GM19455 (cell line): Measurements from ENCODE around the gene ZNF143.
A peak's percentile ranks its signal among the peaks of the same experiment; 100 is the strongest.
"Not testable (repeated sequence)": the region's sequence is repeated elsewhere in the genome, so short reads cannot be mapped to it uniquely, and the experiment has no call there.

Source experiments
- ATAC-seq: cut with Tn5 transposase; IDR thresholded peaks from one replicate; pipeline ENCODE4 v1.9.1; 2021; ENCODE audit not compliant: unreplicated experiment

The ZNF143 gene

DNA sequence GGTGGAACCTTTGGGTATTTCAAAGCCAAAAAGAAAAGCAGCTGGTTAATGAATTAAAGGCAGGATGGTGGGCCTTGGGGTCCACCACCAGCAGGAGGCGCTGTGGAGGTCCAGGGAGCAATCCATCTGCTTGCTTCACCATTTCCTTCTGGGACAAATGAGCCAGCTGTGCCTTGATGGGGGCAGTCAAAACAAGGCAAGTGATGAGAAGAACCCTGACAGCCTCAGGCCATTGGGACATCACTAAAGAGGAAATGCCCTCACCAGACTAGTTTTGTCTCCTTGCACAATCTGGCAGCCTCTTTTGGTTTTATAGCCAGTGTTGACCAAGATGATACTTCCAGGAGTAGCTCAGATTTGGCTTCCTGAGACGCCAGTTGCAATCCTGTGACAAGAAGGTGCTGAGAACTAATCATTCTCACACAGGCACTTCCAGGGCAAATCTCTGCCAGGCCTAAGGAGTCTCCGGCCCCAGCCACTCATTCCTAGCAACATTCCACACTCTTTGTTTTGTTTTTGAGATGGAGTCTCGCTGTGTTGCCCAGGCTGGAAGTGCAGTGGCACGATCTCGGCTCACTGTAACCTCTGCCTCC is 74.5 kb downstream of the ZNF143 start:
- no peak for ATAC-seq

DNA sequence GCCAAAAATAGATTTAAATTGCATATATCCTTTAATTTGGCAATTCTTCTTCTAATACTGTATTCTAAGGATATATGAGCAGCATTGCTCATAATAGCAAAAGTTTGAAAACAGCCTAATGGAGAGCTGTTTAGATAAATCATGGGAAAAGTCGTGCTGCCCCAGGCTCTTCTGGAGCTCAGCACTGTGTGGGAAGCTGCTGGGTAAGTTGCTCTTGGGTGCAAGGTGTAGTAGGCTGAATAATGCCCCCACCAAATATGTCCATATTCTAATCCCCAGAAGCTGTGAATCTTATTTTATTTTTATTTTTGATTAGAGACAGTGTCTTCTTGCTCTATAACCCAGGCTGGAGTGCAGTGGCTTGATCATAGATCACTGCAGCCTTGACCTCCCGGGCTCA is 77.7 kb downstream of the ZNF143 start:
- no peak for ATAC-seq

GRCh38 chr11:9549216-9549615 is 88.4 kb downstream of the ZNF143 start:
- ATAC-seq: not testable (repeated sequence)

DNA sequence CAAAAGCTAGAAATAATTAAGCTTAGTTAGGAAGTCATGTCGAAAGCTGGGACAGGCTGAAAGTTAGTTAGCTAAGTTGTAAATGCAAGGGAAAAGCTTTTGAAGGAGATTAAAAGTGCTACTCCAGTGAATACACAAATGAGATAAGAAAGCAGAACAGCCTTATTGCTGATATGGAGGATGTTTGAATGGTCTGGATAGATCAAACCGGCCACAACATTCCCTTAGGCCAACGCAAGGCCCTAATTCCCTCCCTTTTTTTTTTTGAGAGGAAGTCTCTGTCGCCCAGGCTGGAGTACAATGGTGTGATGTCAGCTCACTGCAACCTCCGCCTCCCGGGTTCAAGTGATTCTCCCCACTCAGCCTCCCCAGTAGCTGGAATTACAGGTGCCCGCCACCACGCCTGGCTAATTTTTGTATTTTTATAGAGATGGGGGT is 89.4 kb downstream of the ZNF143 start:
- no peak for ATAC-seq

DNA sequence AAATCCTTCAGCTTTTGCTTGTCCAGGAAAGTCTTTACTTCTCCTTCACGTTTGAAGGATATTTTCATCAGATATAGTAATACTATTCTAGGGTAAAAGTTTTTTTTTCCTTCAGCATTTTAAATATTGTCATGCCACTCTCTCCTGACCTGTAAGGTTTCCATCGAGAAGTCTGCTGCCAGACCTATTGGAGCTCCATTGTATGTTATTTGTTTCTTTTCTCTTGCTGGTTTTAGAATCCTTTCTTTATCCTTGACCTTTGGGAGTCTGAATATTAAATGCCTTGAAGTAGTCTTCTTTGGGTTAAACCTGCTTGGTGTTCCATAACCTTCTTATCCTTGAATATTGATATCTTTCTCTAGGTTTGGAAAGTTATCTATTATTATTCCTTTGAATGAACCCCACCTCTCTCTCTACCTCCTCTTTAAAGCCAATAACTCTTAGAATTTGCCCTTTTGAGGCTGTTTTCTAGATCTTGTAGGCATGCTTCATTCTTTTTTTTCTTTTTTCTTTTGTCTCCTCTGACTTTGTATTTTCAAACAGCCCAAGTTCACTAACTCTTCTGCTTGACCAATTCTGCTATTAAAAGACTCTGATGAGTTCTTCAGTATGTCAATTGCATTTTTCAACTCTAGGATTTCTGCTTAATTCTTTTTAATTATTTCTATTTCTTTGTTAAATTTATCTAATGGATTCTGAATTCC is 100.6 kb downstream of the ZNF143 start:
- ATAC-seq: no peak

GRCh38 chr11:9562716-9563115 is 101.9 kb downstream of the ZNF143 start:
- ATAC-seq: no peak

DNA sequence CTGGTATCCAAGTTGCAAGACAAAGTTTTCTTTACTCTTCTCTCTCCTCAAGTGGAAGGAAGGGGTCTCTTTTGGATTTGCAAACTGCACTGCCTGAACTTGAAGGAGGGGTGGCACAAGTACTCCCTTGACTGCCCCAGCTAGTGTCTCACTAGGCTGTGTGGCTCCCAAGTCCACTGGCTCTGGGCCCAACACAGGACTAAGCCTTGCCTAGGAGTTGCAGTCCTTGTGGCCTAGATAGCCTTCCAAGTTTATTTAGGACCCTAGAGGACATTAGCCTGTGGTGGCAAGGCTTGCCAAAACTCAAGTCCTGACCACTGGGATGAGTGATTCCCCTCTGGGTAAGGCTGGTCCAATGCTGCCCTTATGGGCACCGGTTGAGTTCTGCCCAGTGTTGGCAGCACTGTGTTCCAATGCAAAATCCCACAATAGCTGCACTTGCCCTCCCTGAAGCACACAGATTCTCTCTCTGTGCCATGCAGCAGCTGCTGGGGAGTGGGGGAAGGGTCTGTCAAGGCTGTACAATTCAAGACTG is 102.5 kb downstream of the ZNF143 start:
- ATAC-seq: no peak

GRCh38 chr11:9565822-9566560 is 105.2 kb downstream of the ZNF143 start:
- peak; percentile 85 for ATAC-seq

DNA sequence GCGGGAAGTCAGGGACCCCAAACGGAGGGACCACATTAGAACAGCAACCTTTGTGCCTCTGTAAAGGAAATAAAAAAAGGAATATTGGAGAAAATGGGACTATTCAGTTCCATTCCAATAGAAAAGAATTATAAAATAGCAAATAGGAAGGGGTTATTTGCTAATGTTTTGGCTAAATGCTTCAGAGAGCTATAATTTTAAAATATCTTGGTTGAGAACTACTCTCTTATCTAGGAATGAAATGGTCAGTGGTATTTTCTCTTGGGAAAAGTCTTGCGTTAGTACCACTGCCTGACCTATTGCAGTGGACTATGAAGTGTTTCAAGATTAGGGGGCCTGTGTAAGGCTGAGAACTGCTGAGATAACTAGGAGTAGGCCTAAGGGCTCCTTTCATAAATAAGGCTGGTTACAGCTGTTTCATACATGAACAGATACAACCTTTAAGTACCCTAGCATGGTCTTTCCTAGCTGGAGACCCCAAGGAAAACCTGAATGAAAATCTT is 105.8 kb downstream of the ZNF143 start:
- ATAC-seq: no peak

DNA sequence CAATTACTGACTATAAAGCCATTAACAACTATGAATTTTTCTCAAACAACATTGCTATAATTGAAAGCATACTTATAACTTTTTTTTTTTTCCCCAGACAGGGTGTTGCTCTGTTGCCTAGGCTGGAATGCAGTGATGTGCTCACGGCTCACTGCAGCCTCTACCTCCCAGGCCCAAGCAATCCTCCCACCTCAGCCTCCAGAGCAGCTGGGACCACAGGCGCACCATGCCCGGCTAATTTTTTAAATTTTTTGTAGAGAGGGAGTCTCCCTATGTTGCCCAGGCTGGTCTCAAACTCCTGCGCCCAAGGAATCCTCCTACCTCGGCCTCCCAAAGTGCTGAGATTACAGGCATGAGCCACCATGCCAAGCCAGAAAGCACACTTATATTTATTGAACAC is 106.6 kb downstream of the ZNF143 start:
- ATAC-seq: no peak

GRCh38 chr11:9568161-9568853 is 107.5 kb downstream of the ZNF143 start:
- ATAC-seq: no peak

DNA sequence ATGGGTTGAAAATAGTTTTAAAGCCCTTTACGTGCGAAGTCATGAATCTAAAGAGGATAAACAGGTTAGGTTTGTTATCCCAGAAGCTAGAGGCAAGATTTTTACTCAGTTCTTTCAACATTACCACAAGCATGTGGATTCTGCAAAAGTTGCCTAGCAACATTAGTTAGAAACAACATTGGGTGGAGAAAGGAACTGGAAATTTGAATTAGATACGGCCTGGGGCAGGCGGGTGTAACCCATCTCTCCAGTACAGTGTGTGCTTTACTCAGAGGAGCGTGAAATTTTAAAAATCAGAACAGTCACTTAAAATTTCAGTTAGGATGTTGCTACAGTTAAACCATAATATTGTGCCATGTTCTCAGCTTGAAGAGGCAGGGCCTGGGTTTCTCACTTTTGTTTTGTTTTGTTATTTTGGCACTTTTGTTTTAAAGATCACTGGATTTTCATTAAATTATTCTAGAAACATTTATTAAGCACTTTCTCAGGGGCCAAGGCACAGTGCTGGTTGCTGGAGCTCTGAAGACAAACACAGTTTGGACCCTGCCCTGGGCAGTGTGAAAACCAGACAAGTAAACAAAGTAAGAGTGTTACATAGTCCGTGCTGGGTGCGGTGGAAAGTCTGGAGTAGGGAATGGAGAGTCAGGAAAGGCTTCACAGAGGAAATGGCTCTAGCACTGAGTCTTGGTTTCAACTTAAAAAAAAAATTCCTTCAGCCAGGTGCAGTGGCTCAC is 108.2 kb downstream of the ZNF143 start:
- ATAC-seq: no peak

DNA sequence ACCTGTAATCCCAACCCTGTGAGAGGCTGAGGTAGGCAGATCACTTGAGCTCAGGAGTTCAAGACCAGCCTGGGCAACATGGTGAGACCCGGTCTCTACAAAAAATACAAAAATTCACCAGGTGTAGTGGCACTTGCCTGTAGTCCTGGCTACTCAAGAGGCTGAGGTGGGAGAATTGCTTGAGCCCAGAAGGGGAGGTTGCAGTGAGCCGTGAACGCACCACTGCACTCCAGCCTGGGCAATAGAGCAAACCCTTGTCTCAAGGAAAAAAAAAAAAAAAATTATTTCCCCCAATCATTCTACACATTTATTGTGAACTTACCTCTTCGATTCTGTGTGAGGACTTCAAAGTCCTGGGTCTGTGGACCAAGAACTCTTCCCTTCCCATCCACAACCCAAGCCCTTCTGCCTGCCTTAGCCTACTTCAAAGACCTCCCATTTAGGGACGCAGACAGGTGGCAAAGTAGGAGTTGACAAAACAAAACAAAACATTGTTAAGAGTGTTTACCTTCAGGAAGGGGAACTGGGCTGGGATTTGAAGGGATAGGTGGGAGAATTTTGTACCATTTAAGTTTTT is 108.9 kb downstream of the ZNF143 start:
- no peak for ATAC-seq

DNA sequence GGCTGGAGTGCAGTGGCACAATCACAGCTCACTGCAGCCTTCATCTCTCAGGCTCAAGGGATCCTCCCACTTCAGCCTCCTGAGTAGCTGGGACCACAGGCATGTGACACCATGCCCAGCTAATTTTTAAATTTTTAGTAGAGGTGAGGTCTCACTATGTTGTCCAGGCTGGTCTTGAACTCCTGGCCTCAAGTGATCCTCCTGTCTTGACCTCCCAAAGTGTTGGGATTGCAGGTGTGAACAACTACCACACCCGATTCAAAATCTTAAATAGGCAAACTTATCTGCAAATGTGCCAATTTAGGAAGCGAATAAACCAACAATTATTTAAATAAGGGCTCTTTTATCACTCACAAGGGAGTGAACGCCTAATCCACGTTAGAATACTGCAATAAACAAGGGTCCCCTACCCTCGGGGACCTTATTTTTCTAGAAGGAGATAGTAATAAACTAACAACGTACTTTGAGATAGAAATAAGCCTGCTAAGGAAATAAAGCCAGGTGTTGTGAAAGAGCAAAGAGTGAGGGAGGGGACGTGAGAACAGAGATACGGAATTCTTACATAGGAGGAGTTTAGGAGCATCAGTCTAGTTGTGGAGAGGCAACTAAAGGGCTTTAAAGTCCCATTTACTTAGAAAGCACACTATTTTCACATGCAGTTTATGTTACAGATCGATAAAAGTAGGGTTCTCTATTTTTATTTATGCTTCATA is 109.7 kb downstream of the ZNF143 start:
- no peak for ATAC-seq

DNA sequence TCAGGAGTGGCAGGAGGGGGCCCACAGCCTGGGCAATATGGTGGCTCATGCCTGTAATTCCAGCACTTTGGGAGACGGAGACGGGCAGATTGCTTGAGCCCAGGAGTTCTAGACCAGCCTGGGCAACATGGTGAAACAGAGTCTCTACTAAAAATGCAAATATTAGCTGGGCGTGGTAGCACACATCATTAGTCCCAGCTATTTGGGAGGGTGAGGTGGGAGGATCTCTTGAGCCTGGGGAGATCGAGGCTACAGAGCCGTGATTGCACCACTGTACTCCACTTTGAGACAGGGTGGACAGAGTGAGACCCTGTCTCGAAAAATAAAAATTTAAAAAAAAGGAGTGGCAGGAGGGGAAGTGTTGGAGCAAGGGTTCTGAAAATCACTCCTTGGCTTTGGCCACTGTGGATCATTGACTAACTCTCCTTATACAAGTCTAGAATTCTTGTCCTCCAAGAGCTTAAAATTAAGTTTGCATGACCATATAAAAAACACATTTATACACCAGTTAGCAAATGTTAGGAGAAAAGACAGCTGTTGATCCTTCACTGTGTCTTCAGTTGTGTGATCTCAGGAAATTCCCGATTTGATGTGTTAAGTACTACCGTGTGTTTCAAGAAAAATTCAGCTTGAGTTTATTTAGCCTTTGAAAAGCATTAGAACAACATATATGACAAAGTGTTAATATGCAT is 110.4 kb downstream of the ZNF143 start:
- no peak for ATAC-seq

DNA sequence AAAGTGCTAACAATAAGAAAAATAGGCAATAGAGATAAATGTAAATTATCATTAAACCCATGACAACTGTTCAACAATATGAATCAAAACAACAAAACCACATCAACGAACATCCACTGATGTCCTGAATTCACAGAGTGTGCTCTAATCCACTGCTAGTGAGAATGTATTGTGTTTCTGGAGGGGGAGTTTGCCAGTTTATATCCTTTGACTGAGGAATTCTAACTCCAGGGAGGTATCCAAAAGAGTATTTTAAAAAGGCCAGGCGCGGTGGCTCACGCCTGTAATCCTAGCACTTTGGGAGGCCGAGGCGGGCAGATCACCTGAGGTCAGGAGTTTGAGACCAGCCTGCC is 110.9 kb downstream of the ZNF143 start:
- ATAC-seq: no peak

- peak; percentile 83 for ATAC-seq
Measured at GRCh38 chr11:9573052-9573774, 112.4 kb downstream of the ZNF143 start, which contains the start of gene WEE1. Gene WEE1 (plus strand): TSS chr11:9573670. CDS start chr11:9573934, 264 bp downstream.
